ENCODE data around the gene OIT3.

GRCh38 chr10:72913287-72913686, 19.7 kb downstream of the OIT3 start:
- no peak for TF ChIP-seq CTCF (IDR thresholded peaks at IDR 0.05)
- TF ChIP-seq ZFX (IDR thresholded peaks at IDR 0.05; ENCODE audit: borderline replicate concordance) = no peak

Data from 22Rv1 (cell line).